A549 treated with Mapracorat at 1 μM for 4 hours (cell line): ENCODE measurements around the gene AP1S2. TPM values are rescaled to one million over a fixed set of nuclear protein-coding genes. Genes with fewer than 3 reads are reported as not detected.

Experiments
- total RNA-seq: library from RNA; stranded (reverse); fragments of 200-300 nt; extraction: Qiagen RNA extraction; gene quantifications from 5 replicates; pipeline ENCODE4 v1.2.3, GENCODE V29; 2022

The AP1S2 gene
- total RNA-seq, result 15.0 to 18.7 TPM (median 17.0 TPM) in 5 replicates

DNA sequence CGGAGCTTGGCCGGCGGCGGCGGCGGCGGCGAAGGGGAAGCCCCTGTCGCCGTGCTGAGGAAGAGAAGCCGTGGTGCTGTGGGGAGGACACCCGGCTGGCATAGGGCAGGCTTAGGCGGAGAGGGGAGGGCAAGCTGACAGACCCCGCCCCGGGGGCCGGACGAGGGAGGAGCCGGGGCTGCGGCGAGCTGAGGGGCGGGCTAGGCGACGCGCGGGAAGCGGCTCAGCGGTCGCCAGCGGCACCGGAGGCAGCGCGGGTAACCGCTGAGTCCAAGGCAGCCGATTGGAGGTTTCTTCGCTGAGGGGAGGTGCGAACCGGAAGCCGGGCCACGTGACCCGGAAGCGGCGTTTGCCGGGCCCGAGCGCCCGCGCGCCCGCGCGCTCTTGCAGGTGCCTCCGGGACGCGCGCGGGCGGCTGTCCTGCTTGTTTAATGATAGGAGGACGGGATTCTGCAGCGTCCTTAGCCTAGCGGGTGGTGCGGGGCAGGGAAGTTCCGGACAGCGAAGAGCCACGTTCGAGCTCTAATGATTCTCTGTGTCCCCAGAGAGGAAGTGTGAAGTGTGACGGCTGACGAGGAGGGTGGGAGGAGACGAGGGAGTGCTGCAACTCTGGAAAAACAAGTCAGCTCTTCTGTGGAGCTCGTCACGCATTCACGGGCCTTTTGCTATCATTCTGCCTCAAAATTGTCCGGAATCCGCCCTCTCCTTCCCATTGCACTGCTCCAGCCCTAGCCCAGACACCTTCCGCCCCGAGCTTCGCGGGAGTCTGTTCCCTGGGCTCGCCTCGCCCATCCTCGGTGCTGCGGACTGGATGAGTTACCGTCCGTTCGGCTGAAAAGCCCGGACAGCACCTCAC lies at the start of gene AP1S2:
AP1S2 (minus strand) TSS at position 102 of the 856 bp plus-strand sequence. CDS start 2,289 bp downstream, outside the sequence.

DNA sequence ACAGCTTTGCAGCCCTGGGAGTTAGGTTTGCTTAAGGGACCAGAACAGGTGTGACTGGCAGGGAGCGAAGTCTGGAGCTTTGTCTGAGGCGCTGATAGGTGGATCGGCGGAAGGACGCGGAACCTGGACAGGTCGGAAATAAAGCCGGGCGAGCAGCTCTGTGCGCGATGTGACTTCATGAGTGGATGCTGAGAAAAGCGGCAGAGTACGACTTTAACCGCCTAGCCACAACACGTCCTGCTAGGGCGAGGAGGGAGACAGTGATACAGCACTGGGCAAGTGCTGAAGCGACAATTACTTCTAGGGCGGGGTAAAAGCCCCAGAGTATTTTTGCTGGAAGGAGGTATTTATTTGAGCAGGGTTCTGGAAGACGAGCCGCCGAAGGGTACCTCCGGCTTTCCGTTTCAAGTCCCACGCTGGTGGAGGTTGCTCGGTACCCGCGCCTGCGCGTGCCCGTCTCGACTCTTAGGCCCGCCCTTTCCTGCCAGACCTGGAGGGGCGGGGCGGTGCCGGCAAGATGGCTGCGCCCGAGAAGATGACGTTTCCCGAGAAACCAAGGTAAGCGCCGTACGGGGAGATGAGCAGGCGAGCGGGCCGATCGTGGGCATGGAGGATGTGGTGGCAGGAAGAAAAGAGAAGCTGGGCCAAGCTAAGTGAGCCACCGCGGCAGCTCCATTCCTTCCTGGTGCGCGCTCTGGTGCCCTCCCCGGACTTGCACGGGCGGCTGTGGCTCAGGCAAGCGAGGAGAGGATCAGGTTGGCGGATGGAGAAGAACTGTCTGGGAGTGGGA lies 64.4 kb downstream of the AP1S2 start, which contains the start of gene ZRSR2:
ZRSR2 (plus strand) TSS at position 506 of the 790 bp plus-strand sequence; CDS start at position 518, 12 bp downstream.

Other genes starting within 250 kb of the AP1S2 start
- gene CLTRN, start 190.0 kb downstream of the AP1S2 start, total RNA-seq, result 0.73 to 1.2 TPM (median 0.93 TPM) in 5 replicates
- gene CA5B, start 116.5 kb downstream of the AP1S2 start, total RNA-seq, result 2.4 to 2.7 TPM (median 2.5 TPM) in 5 replicates
- 9.7 to 15.2 TPM (median 11.2 TPM) in 5 replicates for gene ZRSR2, start 64.3 kb downstream of the AP1S2 start, total RNA-seq